ENCODE results near the gene DLG2.

GRCh38 chr11:85167471-85167870, 459.7 kb downstream of the DLG2 start:
- TF ChIP-seq, protein P1, sequence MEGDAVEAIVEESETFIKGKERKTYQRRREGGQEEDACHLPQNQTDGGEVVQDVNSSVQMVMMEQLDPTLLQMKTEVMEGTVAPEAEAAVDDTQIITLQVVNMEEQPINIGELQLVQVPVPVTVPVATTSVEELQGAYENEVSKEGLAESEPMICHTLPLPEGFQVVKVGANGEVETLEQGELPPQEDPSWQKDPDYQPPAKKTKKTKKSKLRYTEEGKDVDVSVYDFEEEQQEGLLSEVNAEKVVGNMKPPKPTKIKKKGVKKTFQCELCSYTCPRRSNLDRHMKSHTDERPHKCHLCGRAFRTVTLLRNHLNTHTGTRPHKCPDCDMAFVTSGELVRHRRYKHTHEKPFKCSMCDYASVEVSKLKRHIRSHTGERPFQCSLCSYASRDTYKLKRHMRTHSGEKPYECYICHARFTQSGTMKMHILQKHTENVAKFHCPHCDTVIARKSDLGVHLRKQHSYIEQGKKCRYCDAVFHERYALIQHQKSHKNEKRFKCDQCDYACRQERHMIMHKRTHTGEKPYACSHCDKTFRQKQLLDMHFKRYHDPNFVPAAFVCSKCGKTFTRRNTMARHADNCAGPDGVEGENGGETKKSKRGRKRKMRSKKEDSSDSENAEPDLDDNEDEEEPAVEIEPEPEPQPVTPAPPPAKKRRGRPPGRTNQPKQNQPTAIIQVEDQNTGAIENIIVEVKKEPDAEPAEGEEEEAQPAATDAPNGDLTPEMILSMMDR (IDR thresholded peaks at IDR 0.05), result no peak
- no peak for TF ChIP-seq EP300 (IDR thresholded peaks at IDR 0.05)

All from tibial nerve (tissue), 4 donors.